Activated T-cell treated with anti-CD3 and anti-CD28 coated beads, Interleukin-2, amount 50 U/mL, for 24 hours (primary cell): ENCODE results near the gene UBXN2A.
A peak's percentile ranks its signal among the peaks of the same experiment; 100 is the strongest.

Experiments used
- DNase-seq: peaks from one replicate; pipeline ENCODE4 v3.0.0-alpha.2; 2020
- H3K27ac Mint-ChIP-seq: 2 replicates; pipeline ENCODE4 v1.8.0; 2020; ENCODE audit warnings: mild to moderate bottlenecking, mixed read lengths
- H3K27me3 Mint-ChIP-seq: 2 replicates; pipeline ENCODE4 v1.8.0; 2020; ENCODE audit warnings: mixed read lengths
- H3K36me3 Mint-ChIP-seq: 2 replicates; pipeline ENCODE4 v1.8.0; 2020; ENCODE audit warnings: low read depth, mixed read lengths
- H3K4me1 Mint-ChIP-seq: 2 replicates; pipeline ENCODE4 v1.8.0; 2020; ENCODE audit warnings: low read depth, mixed read lengths
- H3K4me3 Mint-ChIP-seq: 2 replicates; pipeline ENCODE4 v1.8.0; 2020; ENCODE audit warnings: mild to moderate bottlenecking, moderate library complexity, mixed read lengths
- H3K9me3 Mint-ChIP-seq: 2 replicates; pipeline ENCODE4 v1.8.0; 2020; ENCODE audit warnings: mixed read lengths

UBXN2A gene

DNA sequence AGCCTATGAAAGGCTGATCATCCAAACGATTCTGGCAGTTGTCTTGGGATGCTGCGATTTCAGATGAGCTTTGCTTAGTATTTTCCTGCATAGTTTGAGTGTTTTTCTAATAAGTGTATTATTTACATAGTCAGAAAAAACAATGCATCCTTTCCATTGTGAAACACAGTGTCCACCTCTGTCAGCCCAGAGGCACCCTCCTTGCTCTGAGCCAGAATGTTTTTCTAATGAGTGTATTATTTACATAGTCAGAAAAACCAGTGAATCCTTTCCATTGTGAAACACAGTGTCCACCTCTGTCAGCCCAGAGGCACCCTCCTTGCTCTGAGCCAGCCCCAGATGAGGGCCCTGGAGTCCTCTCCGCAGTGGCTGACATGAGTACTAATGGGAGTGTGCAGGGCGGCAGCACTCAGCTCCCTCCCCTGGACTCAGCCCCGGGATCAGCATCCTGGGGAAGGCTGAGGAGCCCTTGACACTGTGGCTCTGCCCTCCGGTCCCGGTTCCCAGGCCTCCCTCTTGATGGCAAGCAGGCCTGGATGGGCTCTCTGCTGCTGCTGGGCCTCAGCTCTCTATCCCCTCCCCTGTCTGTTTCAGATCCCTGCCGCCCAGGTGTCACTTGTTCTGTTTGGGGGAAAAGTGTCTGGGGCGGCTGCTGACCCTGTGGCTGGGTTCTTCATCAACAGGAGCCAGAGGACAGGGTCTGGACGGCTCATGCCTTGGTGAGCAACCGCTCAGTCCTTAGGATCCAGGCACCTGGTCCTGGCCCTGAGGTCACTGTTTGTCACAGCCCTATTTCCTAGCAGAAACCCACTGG, 75.5 kb downstream of the UBXN2A start:
- Mint-ChIP-seq H3K27ac (no peak overlapping the region), H3K36me3 (no peaks in the 10 kb centered on the region), H3K4me1 (peaks cover 3% of the 10 kb centered on the region), H3K4me3 (no peak overlapping the region), H3K9me3 (no peaks in the 10 kb centered on the region), H3K27me3 (peaks cover 19% of the 10 kb centered on the region)
- no peak for DNase-seq

DNA sequence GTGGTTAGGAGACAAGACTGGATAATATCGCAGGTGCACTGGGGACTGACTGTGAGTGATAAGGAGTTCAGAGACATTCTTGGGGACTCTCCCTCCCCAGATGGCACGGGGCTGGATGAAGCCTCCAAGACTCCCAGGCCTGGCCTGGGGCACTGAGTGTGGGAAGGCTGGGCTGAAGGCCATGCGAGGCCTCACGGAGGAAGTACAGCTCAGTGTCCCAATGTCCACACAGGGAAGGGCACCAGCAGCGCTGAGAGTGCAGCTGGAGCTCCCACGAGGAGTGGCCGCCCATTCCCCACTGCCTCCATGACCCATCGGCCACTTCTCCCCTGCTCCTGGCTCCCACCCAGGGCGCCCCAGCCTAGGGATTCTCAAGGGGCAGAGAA, 76.1 kb downstream of the UBXN2A start:
- no peaks in the 10 kb centered on the region for H3K36me3 Mint-ChIP-seq

DNA sequence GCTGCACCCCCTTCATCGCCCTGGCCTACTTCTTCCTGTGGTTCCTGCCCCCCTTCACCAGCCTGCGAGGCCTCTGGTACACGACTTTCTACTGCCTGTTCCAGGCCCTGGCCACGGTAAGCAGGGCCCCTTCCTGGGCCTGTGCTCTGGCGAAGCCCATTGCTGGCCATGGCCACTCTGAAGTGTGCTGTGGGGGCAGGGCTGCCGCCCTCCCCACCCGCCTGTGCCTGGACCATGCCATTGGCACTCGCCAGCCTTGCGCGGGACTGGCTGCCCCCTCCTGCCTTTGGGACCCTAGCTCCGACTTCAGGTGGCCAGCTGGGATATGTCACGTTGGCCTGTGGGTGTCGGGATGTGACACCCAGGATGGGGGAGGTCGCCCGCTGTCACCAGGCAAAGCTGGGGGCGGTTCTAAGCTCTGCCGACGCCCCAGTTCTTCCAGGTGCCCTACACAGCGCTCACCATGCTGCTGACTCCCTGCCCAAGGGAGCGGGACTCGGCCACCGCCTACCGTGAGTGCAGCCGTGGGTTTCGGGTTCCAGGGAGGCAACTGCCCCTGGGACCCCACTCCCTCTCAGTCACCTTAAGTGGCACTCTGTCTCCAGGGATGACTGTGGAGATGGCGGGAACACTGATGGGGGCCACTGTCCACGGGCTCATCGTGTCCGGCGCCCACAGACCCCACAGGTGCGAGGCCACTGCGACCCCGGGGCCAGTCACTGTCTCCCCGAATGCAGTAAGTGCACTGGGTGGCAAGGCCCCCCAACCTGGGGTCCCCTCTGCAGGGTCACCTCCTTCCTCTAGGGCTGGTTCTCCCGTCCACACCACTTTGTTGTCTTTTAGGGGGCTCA, 76.8 kb downstream of the UBXN2A start:
- peaks cover 6% of the 10 kb centered on the region for H3K27me3 Mint-ChIP-seq
- H3K4me3 Mint-ChIP-seq: no peak overlapping the region
- no peak for DNase-seq
- peaks cover 3% of the 10 kb centered on the region for H3K36me3 Mint-ChIP-seq
- H3K27ac Mint-ChIP-seq: no peak overlapping the region
- H3K9me3 Mint-ChIP-seq: no peaks in the 10 kb centered on the region
- no peaks in the 10 kb centered on the region for H3K4me1 Mint-ChIP-seq

More for the DNA sequence above, 76.1 kb downstream of the UBXN2A start:
- no peak for DNase-seq
- Mint-ChIP-seq H3K4me1 (no peaks in the 10 kb centered on the region), H3K4me3 (no peak overlapping the region), H3K27me3 (peaks cover 13% of the 10 kb centered on the region), H3K27ac (no peak overlapping the region), H3K9me3 (no peaks in the 10 kb centered on the region)

DNA sequence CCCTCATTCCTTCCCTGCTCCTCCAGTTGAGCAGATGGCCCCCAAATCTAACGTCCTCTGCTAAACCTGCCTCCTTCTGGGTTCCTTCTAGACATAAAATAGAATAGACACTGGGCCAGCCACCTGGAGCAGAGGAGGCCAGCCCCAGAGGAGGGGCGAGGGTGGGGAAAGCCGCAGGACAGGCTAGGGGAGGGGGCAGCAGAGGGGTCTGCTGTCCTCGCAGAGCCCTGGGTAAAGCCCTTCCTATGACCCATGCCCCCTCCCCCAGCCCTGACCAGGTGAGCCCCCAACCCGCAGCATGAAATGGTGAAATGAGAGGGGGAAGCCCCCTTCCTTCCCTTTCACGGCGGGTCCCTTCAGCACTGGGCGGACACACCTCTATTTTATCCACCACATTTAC, 77.4 kb downstream of the UBXN2A start:
- DNase-seq: no peak
- Mint-ChIP-seq H3K4me3 (no peak overlapping the region), H3K27me3 (peaks cover 1% of the 10 kb centered on the region), H3K27ac (no peak overlapping the region), H3K4me1 (no peaks in the 10 kb centered on the region), H3K9me3 (no peaks in the 10 kb centered on the region), H3K36me3 (peaks cover 9% of the 10 kb centered on the region)

DNA sequence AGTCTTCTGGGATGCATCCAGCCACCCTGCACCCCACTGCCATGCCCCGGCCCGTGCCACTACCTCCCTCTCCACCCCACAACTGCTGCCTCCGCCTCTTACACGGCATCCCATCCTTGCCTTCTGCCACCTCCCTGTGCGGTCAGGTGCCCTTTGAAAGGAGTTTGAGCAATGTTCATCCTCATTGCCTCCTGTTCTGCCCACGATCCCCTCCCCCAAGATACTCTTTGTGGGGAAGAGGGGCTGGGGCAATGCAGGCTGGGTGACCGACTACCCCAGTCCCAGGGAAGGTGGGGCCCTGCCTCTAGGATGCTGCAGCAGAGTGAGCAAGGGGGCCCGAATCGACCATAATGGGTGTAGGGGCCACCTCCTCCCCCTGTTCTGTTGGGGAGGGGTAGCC, 78.0 kb downstream of the UBXN2A start:
- H3K9me3 Mint-ChIP-seq: no peaks in the 10 kb centered on the region
- no peaks in the 10 kb centered on the region for H3K4me1 Mint-ChIP-seq
- no peak for DNase-seq
- peaks cover 14% of the 10 kb centered on the region for H3K36me3 Mint-ChIP-seq
- H3K27ac Mint-ChIP-seq: no peak overlapping the region
- no peaks in the 10 kb centered on the region for H3K27me3 Mint-ChIP-seq
- H3K4me3 Mint-ChIP-seq: no peak overlapping the region

GRCh38 chr2:24019729-24020128, 79.5 kb downstream of the UBXN2A start:
- peaks cover 26% of the 10 kb centered on the region for H3K36me3 Mint-ChIP-seq
- no peak overlapping the region for H3K4me3 Mint-ChIP-seq
- no peaks in the 10 kb centered on the region for H3K9me3 Mint-ChIP-seq
- no peaks in the 10 kb centered on the region for H3K4me1 Mint-ChIP-seq
- no peak overlapping the region for H3K27ac Mint-ChIP-seq
- H3K27me3 Mint-ChIP-seq: no peaks in the 10 kb centered on the region
- DNase-seq: no peak

GRCh38 chr2:24020244-24020643, 80.0 kb downstream of the UBXN2A start:
- Mint-ChIP-seq H3K4me3 (no peak overlapping the region), H3K27ac (no peak overlapping the region), H3K36me3 (peaks cover 29% of the 10 kb centered on the region), H3K9me3 (no peaks in the 10 kb centered on the region), H3K4me1 (no peaks in the 10 kb centered on the region), H3K27me3 (no peaks in the 10 kb centered on the region)
- DNase-seq: no peak

- Mint-ChIP-seq H3K27ac (no peak overlapping the region), H3K27me3 (no peaks in the 10 kb centered on the region), H3K36me3 (peaks cover 40% of the 10 kb centered on the region), H3K4me1 (no peaks in the 10 kb centered on the region), H3K9me3 (no peaks in the 10 kb centered on the region), H3K4me3 (no peak overlapping the region)
- DNase-seq: no peak
Observed at GRCh38 chr2:24021122-24021998, 81.1 kb downstream of the UBXN2A start.

GRCh38 chr2:24022324-24022974, 82.2 kb downstream of the UBXN2A start:
- H3K36me3 Mint-ChIP-seq: peaks cover 46% of the 10 kb centered on the region
- no peak overlapping the region for H3K4me3 Mint-ChIP-seq
- DNase-seq: no peak
- no peaks in the 10 kb centered on the region for H3K27me3 Mint-ChIP-seq
- H3K4me1 Mint-ChIP-seq: peaks cover 2% of the 10 kb centered on the region
- no peaks in the 10 kb centered on the region for H3K9me3 Mint-ChIP-seq
- H3K27ac Mint-ChIP-seq: no peak overlapping the region

GRCh38 chr2:24022975-24023575, 82.8 kb downstream of the UBXN2A start:
- Mint-ChIP-seq H3K4me3 (no peak overlapping the region), H3K4me1 (peaks cover 2% of the 10 kb centered on the region), H3K27me3 (no peaks in the 10 kb centered on the region), H3K36me3 (peaks cover 51% of the 10 kb centered on the region), H3K9me3 (no peaks in the 10 kb centered on the region), H3K27ac (no peak overlapping the region)
- DNase-seq: no peak

DNA sequence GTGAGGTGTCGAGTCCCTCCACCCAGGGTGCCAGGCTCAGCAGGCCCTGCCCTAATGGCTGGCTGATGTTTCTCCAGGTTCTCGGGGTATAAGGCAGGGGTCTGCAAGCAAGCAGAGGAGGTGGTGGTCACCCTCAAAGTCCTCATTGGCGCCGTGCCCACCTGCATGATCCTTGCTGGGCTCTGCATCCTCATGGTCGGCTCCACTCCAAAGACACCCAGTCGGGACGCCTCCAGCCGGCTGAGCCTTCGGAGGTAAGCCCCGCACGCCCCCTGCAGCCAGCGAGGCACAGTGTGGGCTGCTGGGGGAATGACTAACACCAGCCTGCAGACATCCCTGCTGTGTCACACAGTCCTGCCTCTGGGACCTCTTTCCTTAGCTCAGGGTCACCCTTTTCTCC, 83.8 kb downstream of the UBXN2A start:
- no peak for DNase-seq
- H3K36me3 Mint-ChIP-seq: peaks cover 60% of the 10 kb centered on the region
- no peak overlapping the region for H3K27ac Mint-ChIP-seq
- no peaks in the 10 kb centered on the region for H3K9me3 Mint-ChIP-seq
- H3K4me3 Mint-ChIP-seq: no peak overlapping the region
- H3K4me1 Mint-ChIP-seq: peaks cover 2% of the 10 kb centered on the region
- no peaks in the 10 kb centered on the region for H3K27me3 Mint-ChIP-seq

DNA sequence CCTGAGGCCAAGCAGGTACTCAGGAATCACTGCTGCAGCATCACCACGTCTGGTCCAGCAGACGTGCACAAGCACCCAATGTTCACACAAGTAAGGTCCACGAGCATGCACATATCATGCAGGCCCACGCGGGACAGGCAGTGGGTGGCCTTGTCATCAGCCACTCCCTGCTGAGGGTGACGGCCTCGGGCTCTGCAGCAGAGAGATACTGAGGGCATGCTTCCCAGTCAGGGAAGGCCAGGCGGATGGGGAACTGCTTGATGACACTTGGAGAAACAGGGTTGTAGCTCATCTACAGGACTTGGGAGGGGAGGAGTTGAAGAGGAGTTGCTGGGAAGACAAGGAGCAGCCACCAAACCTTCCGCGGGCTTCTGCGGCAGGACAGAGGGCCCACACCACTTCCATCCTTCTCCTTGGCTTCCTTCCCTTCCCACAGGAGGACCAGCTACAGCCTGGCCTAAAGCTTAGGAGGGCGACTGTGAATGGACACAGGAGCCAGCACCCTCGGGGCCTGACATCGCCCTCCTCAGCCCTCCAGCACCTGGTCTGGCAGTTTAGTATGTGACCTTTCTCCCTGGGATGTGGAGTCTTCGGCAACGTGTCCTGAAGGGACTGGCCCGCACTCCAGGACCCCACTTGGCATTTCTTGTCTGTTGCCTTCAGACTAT, 84.9 kb downstream of the UBXN2A start:
- no peak for DNase-seq
- Mint-ChIP-seq H3K36me3 (peaks cover 71% of the 10 kb centered on the region), H3K9me3 (no peaks in the 10 kb centered on the region), H3K27me3 (no peaks in the 10 kb centered on the region), H3K4me3 (no peak overlapping the region), H3K4me1 (peaks cover 2% of the 10 kb centered on the region), H3K27ac (peak overlapping the region; percentile 2)

- Mint-ChIP-seq H3K4me3 (no peak overlapping the region), H3K27me3 (no peaks in the 10 kb centered on the region), H3K4me1 (peaks cover 2% of the 10 kb centered on the region), H3K9me3 (no peaks in the 10 kb centered on the region), H3K36me3 (peaks cover 82% of the 10 kb centered on the region), H3K27ac (no peak overlapping the region)
- DNase-seq: no peak
Observed at GRCh38 chr2:24026233-24026632, 86.0 kb downstream of the UBXN2A start.
